Hippocampal formation (tissue), 2 donors: ENCODE data around the gene PRPS1L1.

Experiments used
- DNase-seq, 2 donors: peaks; one replicate each; lab custom pipeline; 2025; lab: John Stamatoyannopoulos, UW

PRPS1L1 gene

GRCh38 chr7:18027628-18028027, at the start of gene PRPS1L1:
Gene PRPS1L1, minus strand, starts transcription at chr7:18027846.
- DNase-seq, result no peak

- no peak for DNase-seq
Observed at GRCh38 chr7:18076461-18076860, 48.8 kb upstream of the PRPS1L1 start.

GRCh38 chr7:18068745-18069144, 41.1 kb upstream of the PRPS1L1 start:
- no peak for DNase-seq

- DNase-seq, result no peak
Observed at GRCh38 chr7:18064242-18064838, 36.7 kb upstream of the PRPS1L1 start.

GRCh38 chr7:18063149-18063901, 35.7 kb upstream of the PRPS1L1 start:
- no peak for DNase-seq

GRCh38 chr7:18059171-18059570, 31.5 kb upstream of the PRPS1L1 start:
- no peak for DNase-seq

GRCh38 chr7:18053941-18054340, 26.3 kb upstream of the PRPS1L1 start:
- no peak for DNase-seq

GRCh38 chr7:18053177-18053928, 25.7 kb upstream of the PRPS1L1 start:
- DNase-seq, result no peak

- no peak for DNase-seq
Observed at GRCh38 chr7:18049262-18049661, 21.6 kb upstream of the PRPS1L1 start.

GRCh38 chr7:18046601-18047000, 19.0 kb upstream of the PRPS1L1 start:
- no peak for DNase-seq

- no peak for DNase-seq
Observed at GRCh38 chr7:18045171-18045570, 17.5 kb upstream of the PRPS1L1 start.

- DNase-seq, result no peak
Observed at GRCh38 chr7:18041191-18041590, 13.5 kb upstream of the PRPS1L1 start.

GRCh38 chr7:18040196-18040595, 12.6 kb upstream of the PRPS1L1 start:
- DNase-seq, result no peak

- DNase-seq, result no peak
Observed at GRCh38 chr7:18038382-18038781, 10.7 kb upstream of the PRPS1L1 start.

- no peak for DNase-seq
Observed at GRCh38 chr7:18037609-18038008, 10.0 kb upstream of the PRPS1L1 start.

- DNase-seq, result no peak
Observed at GRCh38 chr7:18036783-18037182, 9.1 kb upstream of the PRPS1L1 start.

- DNase-seq, result no peak
Observed at GRCh38 chr7:18030758-18031157, 3.1 kb upstream of the PRPS1L1 start.

GRCh38 chr7:18020138-18020715, 7.4 kb downstream of the PRPS1L1 start:
- no peak for DNase-seq

- no peak for DNase-seq
Observed at GRCh38 chr7:18019555-18019954, 8.1 kb downstream of the PRPS1L1 start.

- DNase-seq, result no peak
Observed at GRCh38 chr7:18018296-18019215, 9.1 kb downstream of the PRPS1L1 start.
